HG02938 (cell line): ENCODE results near the gene ROR2.
"Not testable (repeated sequence)": the region's sequence is repeated elsewhere in the genome, so short reads cannot be mapped to it uniquely, and the experiment has no call there.

Experiments used
- ATAC-seq: cut with Tn5 transposase; IDR thresholded peaks from one replicate; pipeline ENCODE4 v1.9.1; 2021; ENCODE audit warnings: mild to moderate bottlenecking, moderate library complexity; ENCODE audit not compliant: unreplicated experiment

ROR2 gene

DNA sequence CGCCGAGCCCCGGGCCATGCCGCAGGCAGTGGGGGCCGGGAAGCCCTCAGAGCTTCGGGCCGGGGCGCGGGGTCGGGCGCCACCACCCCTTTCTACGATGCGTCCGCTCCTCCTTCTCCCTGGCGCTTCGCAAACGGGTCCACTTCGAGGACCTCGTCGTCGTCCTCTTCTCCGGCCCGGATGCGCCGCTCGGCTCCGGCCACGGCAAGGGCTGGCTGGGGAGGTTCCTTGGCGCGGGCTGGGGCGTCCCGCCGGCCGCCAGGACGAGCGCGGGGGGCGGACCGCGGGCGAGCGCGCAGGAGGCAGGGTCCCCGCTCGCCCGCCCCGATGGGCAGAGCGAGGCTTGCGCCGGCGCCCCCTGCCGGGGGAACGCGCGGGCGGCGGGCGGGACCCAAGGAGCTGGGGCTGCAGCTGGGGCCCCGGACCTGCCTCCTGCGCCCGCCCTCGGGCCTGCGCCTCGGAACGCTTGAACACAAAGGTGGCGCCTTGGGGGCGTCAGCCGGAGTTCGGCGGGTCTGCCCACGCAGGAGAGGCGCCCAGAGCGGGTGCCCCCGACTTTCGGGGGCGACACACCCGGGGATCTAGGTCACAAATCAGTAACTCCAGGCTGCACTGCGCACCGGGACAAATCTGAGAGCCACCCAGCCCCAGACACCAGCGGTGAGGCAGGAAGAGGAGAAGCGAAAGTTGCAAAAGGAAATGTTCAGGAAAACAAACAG, at the start of gene ROR2:
Gene ROR2, minus strand, starts transcription at position 283 of the 719 bp plus-strand sequence.
- ATAC-seq = no peak

GRCh38 chr9:91995000-91995655, 45.1 kb upstream of the ROR2 start:
- no peak for ATAC-seq

- ATAC-seq = no peak
These were observed 44.4 kb upstream of the ROR2 start for GRCh38 chr9:91994422-91994821.

DNA sequence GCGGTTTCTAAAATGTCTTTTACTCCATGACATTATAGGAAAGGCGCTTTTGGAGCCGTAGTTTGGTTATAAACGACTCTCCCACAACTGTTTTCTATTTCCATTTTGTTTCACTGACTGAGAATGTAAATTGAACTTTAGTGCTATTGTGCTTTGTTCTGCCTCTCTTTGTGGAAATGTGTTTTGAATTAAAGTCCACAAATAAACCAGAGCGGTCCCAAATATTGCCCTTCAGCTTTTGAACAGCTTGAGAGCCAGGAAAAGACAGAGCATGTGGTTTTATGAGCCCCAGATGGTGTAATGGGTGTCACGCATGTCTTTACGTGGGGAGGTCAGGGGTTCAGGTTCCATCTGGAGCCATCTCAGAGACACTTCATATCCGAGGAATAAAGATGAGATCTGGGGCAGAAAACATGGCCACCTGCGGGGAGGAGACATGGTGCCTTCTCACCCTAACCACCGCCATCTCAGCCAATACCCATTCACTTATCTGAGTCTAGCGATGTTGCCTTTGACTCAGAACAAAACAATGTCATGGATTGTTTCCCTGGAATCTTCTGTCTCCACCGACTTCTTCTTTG, 42.5 kb upstream of the ROR2 start:
- ATAC-seq = no peak

DNA sequence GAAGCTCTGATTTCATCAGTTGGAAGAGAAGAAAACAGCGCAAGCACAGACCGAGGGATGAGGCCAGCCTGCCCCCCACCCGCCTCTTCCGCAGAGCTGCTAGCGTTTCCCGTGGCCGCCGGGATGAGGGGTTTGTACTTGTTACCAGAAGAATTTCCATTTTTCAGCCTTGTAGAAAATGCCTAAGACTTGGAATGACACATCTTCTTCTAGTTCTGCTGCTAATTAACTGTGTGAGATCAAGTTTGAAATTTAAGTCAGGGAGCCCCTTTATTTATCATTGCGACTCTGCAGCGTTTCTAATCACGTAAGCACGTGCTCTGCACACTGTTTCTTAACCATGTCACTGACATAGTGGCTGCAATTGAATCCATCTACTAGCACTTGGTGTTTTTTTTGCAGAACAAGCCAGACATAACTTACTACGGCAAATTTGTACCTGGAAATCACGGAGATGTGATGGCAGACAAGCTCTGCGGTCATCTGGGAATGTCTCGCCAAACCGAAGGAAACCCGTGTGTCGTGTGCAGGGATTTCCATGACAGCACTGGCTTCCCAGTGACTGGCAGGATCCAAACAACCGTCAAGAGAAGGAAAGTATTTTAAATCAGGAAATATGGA, 41.8 kb upstream of the ROR2 start:
- no peak for ATAC-seq

DNA sequence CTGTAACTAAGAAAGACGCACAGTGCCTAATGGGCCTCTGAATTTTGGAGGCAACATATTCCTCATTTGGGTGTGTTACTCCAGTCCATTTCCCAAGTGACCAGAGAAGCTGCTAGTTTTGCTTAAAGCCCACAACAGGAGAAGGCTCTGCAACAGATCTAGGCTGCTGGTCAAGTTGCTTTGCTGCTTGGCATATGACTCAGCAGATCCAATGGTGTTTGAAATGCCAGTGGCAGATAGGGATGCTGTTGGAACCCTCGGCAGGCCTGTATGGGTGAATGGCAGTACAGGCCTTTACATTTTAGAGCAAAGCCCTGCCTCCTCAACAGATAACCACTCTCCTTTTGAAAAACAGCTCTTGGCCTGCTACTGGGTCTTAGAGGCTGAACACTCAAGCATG, 36.2 kb upstream of the ROR2 start:
- ATAC-seq = no peak

DNA sequence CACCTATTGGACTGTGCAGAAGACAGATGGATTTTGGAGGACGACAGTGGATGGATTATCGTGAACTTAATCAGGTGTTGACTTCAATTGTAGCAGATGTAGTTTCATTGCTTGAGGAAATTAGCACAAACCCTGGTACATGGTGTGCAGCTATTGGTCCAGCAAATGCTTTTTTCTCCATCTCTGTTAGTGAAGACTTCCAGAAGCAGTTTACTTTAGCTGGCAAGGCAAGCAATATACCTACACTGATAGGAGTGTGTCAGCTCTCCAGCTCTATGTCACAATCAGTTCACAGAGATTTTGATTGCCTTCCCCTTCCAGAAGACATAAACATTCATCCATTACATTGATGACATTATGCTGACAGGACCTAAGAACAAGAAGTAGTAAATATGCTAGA, 35.7 kb upstream of the ROR2 start:
- no peak for ATAC-seq

DNA sequence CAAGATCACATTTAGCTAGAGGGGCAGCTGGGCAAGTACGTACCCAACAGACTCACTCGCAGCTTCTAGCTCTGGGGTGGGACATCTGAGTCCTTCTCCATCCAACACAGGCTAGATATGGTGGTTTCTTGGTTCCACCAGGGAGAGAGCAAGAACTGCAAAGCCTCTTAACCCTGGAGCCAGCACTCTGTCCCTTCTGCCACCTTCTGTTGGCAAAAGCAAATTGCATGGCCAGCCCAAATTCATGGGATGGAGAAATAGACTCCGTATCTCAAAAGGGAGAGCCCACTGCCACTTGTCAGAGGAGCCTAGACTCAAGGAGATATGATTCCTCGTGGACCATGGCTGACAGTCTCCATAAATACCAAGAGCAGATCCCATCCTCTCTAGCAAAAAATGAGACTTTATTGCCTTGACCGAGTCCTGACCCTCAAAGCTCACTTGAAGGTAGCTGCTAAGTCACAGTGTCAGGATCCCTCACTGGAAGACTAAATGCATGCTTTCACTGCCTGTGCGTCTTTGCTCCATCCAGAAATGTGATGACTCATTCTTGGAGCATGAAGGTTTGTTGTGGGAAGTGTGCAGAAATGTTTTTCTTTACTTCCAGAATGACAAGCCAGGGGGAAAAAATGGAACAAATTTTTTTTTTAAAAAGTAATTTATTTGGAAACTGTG, 28.8 kb upstream of the ROR2 start:
- ATAC-seq = no peak

DNA sequence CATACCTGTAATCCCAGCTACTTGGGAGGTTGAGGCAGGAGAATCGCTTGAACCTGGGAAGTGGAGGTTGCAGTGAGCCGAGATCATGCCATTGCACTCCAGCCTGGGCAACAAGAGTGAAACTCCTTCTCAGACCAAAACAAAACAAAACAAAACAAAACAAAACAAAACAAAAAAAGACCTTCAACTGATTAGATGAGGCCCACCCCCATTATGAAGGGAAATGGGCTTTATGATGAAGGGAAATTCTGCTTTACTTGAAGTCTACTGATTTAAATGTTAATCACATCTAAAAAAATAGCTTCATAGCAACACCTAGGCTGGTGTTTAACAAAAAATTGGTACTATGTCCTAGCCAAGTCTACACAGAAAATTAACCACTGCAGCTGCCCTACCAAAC, 25.2 kb upstream of the ROR2 start:
- not testable (repeated sequence) for ATAC-seq

GRCh38 chr9:91972711-91973110, 22.7 kb upstream of the ROR2 start:
- no peak for ATAC-seq

DNA sequence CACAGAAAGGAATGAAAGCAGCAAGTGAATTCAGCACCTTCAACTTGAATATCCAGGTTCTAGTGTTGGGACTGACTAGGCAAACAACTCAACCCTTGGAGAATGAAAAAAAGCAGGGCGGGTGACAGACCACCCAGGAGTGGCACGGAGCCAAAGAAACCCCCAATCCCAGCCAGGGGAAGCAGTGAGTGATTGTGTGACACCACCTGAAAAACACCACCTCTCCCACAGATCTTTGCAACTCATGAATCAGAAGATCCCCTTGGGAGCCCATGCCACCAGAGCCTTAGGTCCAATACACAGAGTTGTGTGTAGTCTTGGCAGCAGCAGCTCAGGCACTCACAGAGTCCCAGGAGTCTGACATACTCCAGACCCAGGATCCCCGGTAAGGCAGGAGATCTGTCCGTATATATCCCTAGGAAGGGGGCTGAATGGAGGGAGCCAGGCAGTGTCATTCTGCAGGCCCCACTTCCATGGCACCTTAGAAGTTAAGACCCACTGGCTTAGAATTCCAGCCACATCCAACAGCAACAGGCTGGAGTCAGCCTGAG, 22.1 kb upstream of the ROR2 start:
- no peak for ATAC-seq

DNA sequence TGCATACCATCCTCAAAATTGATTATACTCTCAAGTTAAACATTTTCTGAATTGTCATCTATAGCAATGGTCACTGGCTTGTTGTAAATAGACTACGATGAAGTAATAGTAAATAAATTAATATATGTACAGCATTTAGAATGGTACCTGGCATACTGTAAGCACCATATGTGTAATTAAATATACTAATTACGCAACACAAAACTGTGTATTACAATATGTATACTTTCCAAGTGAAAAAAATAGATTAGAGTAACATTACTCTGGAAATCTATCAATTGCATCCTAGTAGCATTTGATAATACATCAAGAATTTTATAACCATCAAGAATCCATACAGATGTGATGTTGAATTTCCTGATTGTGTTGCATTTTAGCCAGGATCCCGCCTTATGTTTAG, 17.2 kb upstream of the ROR2 start:
- ATAC-seq = no peak

DNA sequence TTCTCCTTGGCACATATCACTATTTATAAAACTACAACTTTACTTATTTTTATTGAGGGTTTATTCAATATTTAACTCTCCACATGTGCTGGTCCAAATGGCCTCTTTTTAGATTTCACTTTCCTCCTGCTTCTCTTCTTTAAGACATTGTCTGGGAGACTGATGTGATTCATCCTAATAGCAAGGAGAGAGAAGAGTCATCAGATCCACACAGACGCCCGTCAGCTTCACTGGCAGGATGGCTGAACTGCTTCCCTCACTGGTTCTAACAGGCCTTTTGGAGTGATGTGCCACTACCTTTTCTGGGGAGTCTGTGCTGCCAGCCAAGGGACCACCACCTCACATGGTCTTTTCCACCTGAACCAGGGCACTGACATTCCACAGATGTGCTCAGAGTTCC, 16.5 kb upstream of the ROR2 start:
- ATAC-seq = no peak

DNA sequence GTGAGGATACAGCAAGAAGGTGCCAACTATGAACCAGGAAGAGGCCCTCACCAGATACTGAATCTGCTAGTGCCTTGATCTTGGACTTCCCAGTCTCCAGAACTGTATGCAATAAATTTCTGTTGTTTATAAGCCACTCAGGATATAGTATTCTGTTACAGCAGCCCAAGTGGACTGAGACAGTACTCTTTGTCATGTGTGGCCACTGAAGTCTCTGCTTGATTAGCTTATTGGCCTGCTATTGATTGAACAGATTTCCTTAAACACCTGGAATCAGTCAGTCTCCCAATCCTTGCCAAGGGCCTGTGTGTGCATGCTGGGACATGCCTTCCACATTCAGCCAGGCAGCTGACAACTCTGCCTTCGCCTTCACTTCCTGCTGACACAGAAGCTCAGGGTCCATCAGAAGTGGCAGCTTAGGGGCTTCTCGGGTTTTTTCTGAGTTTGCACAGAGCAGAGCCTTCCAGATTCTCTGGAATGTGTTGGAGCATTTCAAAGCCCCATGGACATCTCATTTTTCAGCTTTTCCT, 13.7 kb upstream of the ROR2 start:
- ATAC-seq = no peak

GRCh38 chr9:91960367-91960766, 10.3 kb upstream of the ROR2 start:
- ATAC-seq = no peak

DNA sequence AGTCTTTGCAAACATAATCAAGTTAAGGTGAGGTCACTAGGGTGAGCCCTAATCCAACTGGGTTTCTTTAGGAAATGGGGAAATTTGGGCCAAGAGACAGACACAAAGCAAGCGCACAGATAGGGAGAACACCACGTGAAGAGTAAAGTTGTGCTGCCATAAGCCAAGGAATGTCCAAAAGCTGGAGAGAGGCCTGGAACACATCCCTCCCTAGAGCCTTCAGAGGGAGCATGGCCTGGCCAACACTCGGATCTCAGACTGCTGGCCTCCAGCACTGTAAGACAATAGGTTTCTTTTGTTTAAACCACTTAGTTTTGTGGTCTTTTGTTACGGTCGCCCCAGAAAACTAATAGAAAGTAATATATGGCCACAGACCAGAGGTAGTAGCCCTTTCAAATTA, 8.1 kb upstream of the ROR2 start:
- ATAC-seq = no peak

DNA sequence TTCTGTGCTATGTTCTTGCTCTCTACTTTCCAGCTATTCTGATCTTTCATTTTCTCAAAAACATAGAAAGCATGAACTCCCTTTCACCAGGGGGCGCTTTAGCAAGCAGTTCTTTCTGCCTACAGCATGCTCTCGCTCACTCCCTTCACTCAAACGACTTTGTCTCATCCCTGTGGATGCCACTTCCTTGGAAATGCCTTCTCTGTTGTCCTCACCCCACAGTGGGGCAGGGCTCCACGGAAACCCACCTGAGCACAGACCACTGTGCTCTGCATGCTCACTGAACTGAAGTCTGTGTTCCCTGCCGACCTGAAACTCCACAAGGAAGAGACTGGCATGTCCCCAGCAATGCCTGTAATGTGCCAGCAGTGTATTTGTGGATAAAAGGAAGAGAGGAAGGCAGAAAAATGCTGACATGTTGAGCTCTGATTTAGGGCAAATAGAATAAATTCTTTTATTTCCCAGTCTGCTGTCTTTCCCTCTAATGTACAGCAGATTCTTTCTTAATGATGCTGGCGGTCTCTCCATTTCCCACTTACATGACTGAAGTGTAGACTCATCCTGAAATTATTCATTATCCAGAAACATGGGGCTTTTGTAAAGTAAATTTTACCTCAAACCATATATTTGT, 4.9 kb upstream of the ROR2 start:
- ATAC-seq = no peak

DNA sequence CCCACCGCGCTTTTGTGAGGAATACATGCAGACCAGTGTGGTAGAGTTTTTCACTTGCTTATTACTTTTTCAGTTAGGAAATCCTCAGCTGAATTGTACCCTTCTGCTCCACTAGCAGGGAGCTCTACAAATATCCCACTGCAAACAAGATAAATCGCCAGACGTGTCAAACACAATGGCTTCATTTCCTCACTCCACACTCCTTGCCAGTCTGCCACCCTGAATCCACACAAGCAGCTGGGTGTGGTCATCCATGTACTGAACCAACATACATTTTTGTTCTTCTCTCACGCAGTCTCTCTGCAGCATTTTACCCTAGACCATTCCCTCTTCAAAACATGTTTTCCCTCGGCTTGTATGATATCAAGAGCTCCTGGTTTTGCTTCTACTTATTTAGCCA, 3.7 kb upstream of the ROR2 start:
- no peak for ATAC-seq

DNA sequence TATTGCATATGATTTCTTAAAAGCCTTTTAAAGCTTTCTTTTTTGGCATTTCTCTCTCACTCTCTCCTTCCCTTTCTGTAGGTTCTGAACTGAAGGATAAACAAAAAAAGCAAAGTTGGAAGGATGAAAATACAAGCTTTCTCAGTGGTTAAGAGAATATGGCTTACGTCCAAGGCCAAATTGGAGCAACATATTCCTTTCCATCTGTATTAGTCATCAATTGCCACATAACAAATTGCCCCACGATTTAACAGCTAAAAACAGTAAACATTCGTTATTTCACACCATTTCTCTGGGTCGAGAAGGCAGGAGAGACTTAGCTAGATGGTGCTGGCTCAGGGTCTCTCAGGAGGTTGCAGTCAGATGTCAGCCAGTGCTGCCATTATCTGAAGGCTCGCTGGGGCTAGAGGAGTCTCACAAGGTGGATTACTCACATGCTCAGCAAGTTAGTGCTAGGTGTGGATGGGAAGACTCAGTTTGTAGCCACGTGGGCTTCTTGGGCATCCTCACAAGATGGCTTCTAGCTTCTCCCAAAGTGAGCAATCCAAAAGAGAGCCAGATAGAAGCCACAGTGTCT, 2.0 kb upstream of the ROR2 start:
- no peak for ATAC-seq

DNA sequence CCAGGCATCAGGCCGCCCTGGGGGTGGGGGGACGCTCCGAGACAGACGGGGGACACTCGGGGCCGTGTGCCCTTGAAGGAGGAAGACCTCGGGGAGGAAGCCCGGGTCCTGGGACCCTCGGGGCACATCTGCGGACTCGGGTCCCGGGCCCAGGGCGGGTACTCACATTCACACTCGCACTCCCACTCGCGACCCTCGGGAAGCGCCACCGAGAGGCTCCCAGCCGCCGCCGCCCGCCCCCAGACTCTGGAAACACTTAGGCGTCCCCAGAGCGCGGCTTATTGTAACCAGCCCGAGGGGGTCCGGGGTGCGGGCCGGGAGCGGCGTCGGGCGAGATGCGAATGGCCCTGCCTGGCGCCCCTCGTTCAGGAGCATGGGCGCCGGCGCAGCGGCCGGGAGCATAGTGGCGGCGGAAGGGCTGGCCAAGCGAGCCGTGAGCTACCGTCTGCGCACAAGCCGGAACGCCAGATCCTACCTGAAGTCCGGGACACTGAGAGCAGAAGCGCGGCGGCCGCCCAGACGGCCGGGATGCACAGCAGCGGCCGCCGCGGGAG, 559 bp downstream of the ROR2 start:
- ATAC-seq = no peak
